PC-3 (cell line): Measurements from ENCODE around the gene ACOT2.
"Not testable (repeated sequence)": the region's sequence is repeated elsewhere in the genome, so short reads cannot be mapped to it uniquely, and the experiment has no call there.

Source experiments
- EZH2phosphoT487 ChIP-seq: fragments of 300-600 bp; sonication (generic); IDR thresholded peaks from 2 replicates; pipeline ENCODE4 v1.6.1; 2018; ENCODE audit warnings: mild to moderate bottlenecking, antibody characterized with exemption, low read length, borderline replicate concordance
- TF ChIP-seq, protein P1 (sequence below): fragments of 300-600 bp; sonication (generic); conservative IDR thresholded peaks from 2 replicates; pipeline ENCODE4 v1.5.1; 2017; ENCODE audit warnings: antibody characterized with exemption, low read depth, mild to moderate bottlenecking, low read length

DNA sequence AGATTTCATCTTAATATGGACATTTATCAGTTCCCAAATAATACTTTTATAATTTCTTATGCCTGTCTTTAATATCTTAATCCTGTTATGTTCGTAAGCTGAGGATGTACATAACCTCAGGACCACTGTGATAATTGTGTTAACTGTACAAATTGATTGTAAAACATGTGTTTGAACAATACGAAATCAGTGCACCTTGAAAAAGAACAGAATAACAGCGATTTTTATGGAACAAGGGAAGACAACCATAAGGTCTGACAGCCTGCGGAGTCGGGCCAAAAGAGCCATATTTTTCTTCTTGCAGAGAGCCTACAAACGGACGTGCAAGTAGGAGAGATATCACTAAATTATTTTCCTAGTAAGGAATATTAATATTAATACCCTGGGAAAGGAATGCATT, 6.8 kb upstream of the ACOT2 start:
- TF ChIP-seq EZH2phosphoT487, result not testable (repeated sequence)
- TF ChIP-seq, protein P1, sequence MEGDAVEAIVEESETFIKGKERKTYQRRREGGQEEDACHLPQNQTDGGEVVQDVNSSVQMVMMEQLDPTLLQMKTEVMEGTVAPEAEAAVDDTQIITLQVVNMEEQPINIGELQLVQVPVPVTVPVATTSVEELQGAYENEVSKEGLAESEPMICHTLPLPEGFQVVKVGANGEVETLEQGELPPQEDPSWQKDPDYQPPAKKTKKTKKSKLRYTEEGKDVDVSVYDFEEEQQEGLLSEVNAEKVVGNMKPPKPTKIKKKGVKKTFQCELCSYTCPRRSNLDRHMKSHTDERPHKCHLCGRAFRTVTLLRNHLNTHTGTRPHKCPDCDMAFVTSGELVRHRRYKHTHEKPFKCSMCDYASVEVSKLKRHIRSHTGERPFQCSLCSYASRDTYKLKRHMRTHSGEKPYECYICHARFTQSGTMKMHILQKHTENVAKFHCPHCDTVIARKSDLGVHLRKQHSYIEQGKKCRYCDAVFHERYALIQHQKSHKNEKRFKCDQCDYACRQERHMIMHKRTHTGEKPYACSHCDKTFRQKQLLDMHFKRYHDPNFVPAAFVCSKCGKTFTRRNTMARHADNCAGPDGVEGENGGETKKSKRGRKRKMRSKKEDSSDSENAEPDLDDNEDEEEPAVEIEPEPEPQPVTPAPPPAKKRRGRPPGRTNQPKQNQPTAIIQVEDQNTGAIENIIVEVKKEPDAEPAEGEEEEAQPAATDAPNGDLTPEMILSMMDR, result not testable (repeated sequence)
